Uterus (tissue), 4 donors: Measurements from ENCODE around the gene KCNK18. TPM values are rescaled to one million over a fixed set of nuclear protein-coding genes. Genes with fewer than 3 reads are reported as not detected.

ENCODE experiments used
- DNase-seq, 2 donors: peaks; one replicate each; pipeline ENCODE4 v3.0.0-alpha.2; 2019 to 2020
- H3K27ac ChIP-seq, 2 donors: fragments of 200-600 bp; sonication (generic); 1 replicate in 1 of 2; 2 replicates in 1 of 2; pipeline ENCODE4 v1.5.1; 2016 to 2018
- H3K27me3 ChIP-seq, 2 donors: fragments of 200-600 bp; sonication (generic); one replicate each; pipeline ENCODE4 v1.5.1; 2018 to 2019; ENCODE audit warnings: control low read depth in 1 of 2
- H3K36me3 ChIP-seq, 2 donors: fragments of 200-600 bp; sonication (generic); one replicate each; pipeline ENCODE4 v1.5.1; 2019; ENCODE audit warnings: control low read depth in 1 of 2
- H3K4me1 ChIP-seq, 2 donors: fragments of 200-600 bp; sonication (generic); one replicate each; pipeline ENCODE4 v1.5.1; 2018 to 2019; ENCODE audit warnings: control low read depth in 1 of 2
- H3K4me3 ChIP-seq, 2 donors: fragments of 200-600 bp; sonication (generic); 1 replicate in 1 of 2; 2 replicates in 1 of 2; pipeline ENCODE4 v1.5.1; 2018 to 2019; ENCODE audit warnings: mild to moderate bottlenecking in 1 of 2
- H3K9me3 ChIP-seq, 2 donors: fragments of 200-600 bp; sonication (generic); one replicate each; pipeline ENCODE4 v1.5.1; 2019; ENCODE audit warnings: control low read depth in 1 of 2
- POLR2A ChIP-seq, 2 donors: fragments of 450-650 bp; IDR thresholded peaks; one replicate each; pipeline ENCODE4 v1.6.1; 2016; ENCODE audit warnings: antibody characterized with exemption in 2 of 2, mild to moderate bottlenecking in 1 of 2, moderate library complexity in 1 of 2
- intact Hi-C: fragments of 100-400 bp; cut with DNase I; formaldehyde crosslinking; loops from one replicate; pipeline ENCODE4 v1.15.1; 2023; ENCODE audit warnings: low total_unique reads
- total RNA-seq, 4 donors: library from RNA; depleted of rRNA in 3 of 4; stranded (reverse); fragments of >200 nt in 3 of 4; gene quantifications; one replicate each; pipeline versions ENCODE4 v1.1.0 to v1.2.4, GENCODE V29; 2014 to 2023
- TF ChIP-seq, protein P1 (sequence below), 4 experiments: fragments of 200-600 bp in 2 of 4; fragments of 450-650 bp in 2 of 4; sonication (generic) in 2 of 4; IDR thresholded peaks; one replicate each; pipeline ENCODE4 v1.5.1; 2016 to 2019; ENCODE audit warnings: antibody characterized with exemption in 4 of 4, mild to moderate bottlenecking in 2 of 4, moderate library complexity in 1 of 4
- donor health status: DM: yes; HTN: yes; CAD: no.

The KCNK18 gene
- total RNA-seq, 4 donors from 2014 or later = not detected

GRCh38 chr10:117218654-117219053 lies 21.4 kb downstream of the KCNK18 start:
- Histone ChIP-seq H3K4me1 (peaks cover 0 to 3% of the 10 kb centered on the region in 2 donors), H3K36me3 (no peaks in the 10 kb centered on the region), H3K27ac (no peak overlapping the region), H3K9me3 (no peaks in the 10 kb centered on the region), H3K4me3 (no peak overlapping the region), H3K27me3 (no peaks in the 10 kb centered on the region)
- TF ChIP-seq POLR2A (IDR thresholded peaks at IDR 0.05) = no peak
- TF ChIP-seq, protein P1, sequence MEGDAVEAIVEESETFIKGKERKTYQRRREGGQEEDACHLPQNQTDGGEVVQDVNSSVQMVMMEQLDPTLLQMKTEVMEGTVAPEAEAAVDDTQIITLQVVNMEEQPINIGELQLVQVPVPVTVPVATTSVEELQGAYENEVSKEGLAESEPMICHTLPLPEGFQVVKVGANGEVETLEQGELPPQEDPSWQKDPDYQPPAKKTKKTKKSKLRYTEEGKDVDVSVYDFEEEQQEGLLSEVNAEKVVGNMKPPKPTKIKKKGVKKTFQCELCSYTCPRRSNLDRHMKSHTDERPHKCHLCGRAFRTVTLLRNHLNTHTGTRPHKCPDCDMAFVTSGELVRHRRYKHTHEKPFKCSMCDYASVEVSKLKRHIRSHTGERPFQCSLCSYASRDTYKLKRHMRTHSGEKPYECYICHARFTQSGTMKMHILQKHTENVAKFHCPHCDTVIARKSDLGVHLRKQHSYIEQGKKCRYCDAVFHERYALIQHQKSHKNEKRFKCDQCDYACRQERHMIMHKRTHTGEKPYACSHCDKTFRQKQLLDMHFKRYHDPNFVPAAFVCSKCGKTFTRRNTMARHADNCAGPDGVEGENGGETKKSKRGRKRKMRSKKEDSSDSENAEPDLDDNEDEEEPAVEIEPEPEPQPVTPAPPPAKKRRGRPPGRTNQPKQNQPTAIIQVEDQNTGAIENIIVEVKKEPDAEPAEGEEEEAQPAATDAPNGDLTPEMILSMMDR (IDR thresholded peaks at IDR 0.05) = no peak
- DNase-seq = no peak
- intact Hi-C loops = no loop called here

DNA sequence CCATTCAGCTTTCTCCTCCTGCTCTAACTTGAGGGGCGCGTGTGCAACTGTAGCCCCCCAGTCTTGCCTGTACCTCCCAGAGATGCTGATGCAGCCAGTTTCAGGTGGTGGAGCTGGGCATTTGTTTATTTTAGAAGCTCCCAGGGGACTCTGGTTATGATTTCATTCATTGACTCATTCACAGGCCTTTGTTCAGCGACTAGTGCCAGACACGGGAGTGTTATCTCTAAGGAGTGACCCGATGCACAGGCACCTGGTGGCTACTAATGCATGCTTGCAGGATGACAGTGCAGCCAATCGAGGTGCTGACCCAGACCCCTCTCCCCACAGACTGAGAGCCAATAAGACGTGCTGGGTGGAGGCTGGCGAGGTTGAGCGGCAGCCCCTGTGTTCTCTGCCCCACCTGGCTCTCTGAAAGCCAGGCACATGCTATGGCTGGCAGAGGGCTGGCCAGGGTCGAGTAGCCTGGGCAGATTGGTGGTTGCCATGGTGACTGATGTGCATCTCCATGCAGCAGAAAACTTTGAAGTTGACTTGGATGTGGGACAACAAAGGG lies 23.9 kb downstream of the KCNK18 start:
- intact Hi-C loops = no loop called here
- TF ChIP-seq, protein P1 (IDR thresholded peaks at IDR 0.05) = no peak
- no peak for TF ChIP-seq POLR2A (IDR thresholded peaks at IDR 0.05)
- Histone ChIP-seq H3K9me3 (no peaks in the 10 kb centered on the region), H3K36me3 (no peaks in the 10 kb centered on the region), H3K4me1 (peaks cover 0 to 3% of the 10 kb centered on the region in 2 donors), H3K27ac (no peak overlapping the region), H3K4me3 (no peak overlapping the region), H3K27me3 (no peaks in the 10 kb centered on the region)
- no peak for DNase-seq

GRCh38 chr10:117222552-117222951 lies 25.3 kb downstream of the KCNK18 start:
- no peak for TF ChIP-seq POLR2A (IDR thresholded peaks at IDR 0.05)
- TF ChIP-seq, protein P1 (IDR thresholded peaks at IDR 0.05) = no peak
- Histone ChIP-seq H3K9me3 (no peaks in the 10 kb centered on the region), H3K27me3 (no peaks in the 10 kb centered on the region), H3K4me1 (no peaks in the 10 kb centered on the region), H3K27ac (no peak overlapping the region), H3K36me3 (no peaks in the 10 kb centered on the region), H3K4me3 (no peak overlapping the region)
- intact Hi-C loops = no loop called here
- no peak for DNase-seq

DNA sequence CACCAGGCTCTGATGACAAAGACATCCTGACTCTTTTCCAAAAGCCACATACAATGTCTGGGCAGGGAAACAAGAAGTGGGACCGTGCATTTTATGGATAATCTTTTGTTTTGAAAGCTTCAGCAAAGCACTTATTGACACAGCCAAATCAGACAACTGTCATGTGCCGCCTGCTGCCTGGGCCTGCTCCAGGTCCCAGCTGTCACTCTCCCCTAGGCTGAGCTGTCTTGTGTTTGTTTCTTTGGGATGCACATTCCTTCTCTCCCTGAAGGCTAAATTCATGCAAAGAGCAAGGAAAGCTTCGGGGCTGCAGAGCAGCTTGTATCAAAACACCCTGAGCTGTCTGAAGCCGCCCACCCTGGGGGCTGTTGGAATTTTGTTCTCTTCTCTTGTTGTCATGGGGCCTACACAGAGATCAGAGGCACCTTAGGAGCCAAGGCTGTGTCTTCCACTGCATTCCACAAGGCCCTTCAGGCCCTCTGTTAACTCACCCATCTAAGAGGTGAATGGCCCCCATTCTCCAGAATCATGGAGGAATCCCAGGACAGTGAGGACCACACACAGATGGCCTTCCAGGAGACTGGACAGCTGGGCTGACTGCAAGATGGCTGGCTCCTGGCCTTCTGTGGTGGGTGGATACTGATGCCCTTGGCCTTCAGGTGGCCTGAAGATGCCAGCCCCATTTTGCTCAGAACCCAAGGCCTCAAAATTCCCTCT lies 25.8 kb downstream of the KCNK18 start:
- intact Hi-C loops = no loop called here
- TF ChIP-seq, protein P1 (IDR thresholded peaks at IDR 0.05) = no peak
- no peak for TF ChIP-seq POLR2A (IDR thresholded peaks at IDR 0.05)
- Histone ChIP-seq H3K4me3 (no peak overlapping the region), H3K9me3 (no peaks in the 10 kb centered on the region), H3K27ac (no peak overlapping the region), H3K36me3 (no peaks in the 10 kb centered on the region), H3K27me3 (no peaks in the 10 kb centered on the region), H3K4me1 (no peaks in the 10 kb centered on the region)
- no peak for DNase-seq

GRCh38 chr10:117223693-117224430 lies 26.6 kb downstream of the KCNK18 start:
- Histone ChIP-seq H3K36me3 (no peaks in the 10 kb centered on the region), H3K27ac (no peak overlapping the region), H3K27me3 (no peaks in the 10 kb centered on the region), H3K9me3 (no peaks in the 10 kb centered on the region), H3K4me3 (no peak overlapping the region), H3K4me1 (no peaks in the 10 kb centered on the region)
- intact Hi-C loops = no loop called here
- no peak for DNase-seq
- TF ChIP-seq, protein P1 (IDR thresholded peaks at IDR 0.05) = no peak
- no peak for TF ChIP-seq POLR2A (IDR thresholded peaks at IDR 0.05)
